HEK293T (cell line): ENCODE data around the gene SCN2B.

ENCODE experiments used
- BHLHE40 ChIP-seq: fragments of 450-650 bp; IDR thresholded peaks from 2 replicates; pipeline ENCODE4 v1.6.1; 2016; ENCODE audit warnings: mild to moderate bottlenecking, moderate library complexity, borderline replicate concordance
- FOXA1 ChIP-seq: fragments of 450-650 bp; IDR thresholded peaks from 2 replicates; pipeline ENCODE4 v1.6.1; 2016; ENCODE audit warnings: mild to moderate bottlenecking
- FOXM1 ChIP-seq: fragments of 450-650 bp; IDR thresholded peaks from 2 replicates; pipeline ENCODE4 v1.6.1; 2017; ENCODE audit warnings: mild to moderate bottlenecking, borderline replicate concordance
- NFRKB ChIP-seq: fragments of 450-650 bp; IDR thresholded peaks from 2 replicates; pipeline ENCODE4 v1.6.1; 2016; ENCODE audit warnings: mild to moderate bottlenecking, moderate library complexity

DNA sequence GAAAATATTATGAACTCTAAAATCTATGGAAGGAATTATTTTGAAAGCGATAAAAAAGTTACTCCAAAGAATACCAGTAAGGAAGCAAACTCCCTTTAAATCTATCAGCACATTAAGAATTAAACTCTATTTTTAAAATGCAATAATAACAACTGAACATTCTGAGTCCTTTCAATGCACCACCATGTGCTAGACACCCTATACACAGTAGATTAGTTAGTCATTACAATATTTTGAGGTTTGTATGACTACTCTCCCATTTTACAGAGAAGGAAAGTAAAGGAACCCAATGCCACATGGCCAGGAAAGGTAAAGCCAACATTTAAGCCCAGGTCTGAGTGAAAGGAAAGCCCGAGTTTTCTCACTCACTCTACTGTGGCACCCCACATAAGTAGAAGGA is 30.6 kb upstream of the SCN2B start:
- TF ChIP-seq FOXA1 (no peak), FOXM1 (no peak), BHLHE40 (no peak), NFRKB (no peak)
